Common myeloid progenitor, CD34-positive (primary cell): ENCODE results near the gene IRS1.

Experiments
- CTCF ChIA-PET: fragments of 350-600 bp; sonication (Branson Sonifier 250); formaldehyde crosslinking; loops from one replicate; lab custom pipeline; 2021; ENCODE audit warnings: antibody characterized with exemption; lab: Charles Lee
- POLR2A ChIA-PET: fragments of 350-600 bp; sonication (Branson Sonifier 250); formaldehyde crosslinking; loops from one replicate; lab custom pipeline; 2021; ENCODE audit warnings: antibody characterized with exemption; lab: Charles Lee
- DNase-seq, 3 donors: peaks; one replicate each; pipeline versions ENCODE4 v3.0.0 to v3.0.0-alpha.2; 2013
- H3K27ac ChIP-seq, 2 experiments: 1 replicate in 1 of 2; 2 replicates in 1 of 2; pipeline ENCODE4 v1.7.0; 2013; ENCODE audit warnings: inconsistent platforms in 2 of 2, low read length in 2 of 2, mild to moderate bottlenecking in 2 of 2, low read depth in 1 of 2, moderate library complexity in 1 of 2; ENCODE audit not compliant: severe bottlenecking in 2 of 2, insufficient read depth in 1 of 2, poor library complexity in 1 of 2
- H3K27me3 ChIP-seq, 5 experiments: replicated peaks in 2 of 5; 1 replicate in 3 of 5; 2 replicates in 2 of 5; pipeline versions ENCODE4 v1.6.1 to v1.7.0; 2013; ENCODE audit warnings: low read length in 4 of 5, mild to moderate bottlenecking in 2 of 5, moderate library complexity in 2 of 5, inconsistent platforms in 1 of 5; ENCODE audit not compliant: insufficient read depth in 5 of 5, control insufficient read depth in 4 of 5
- H3K36me3 ChIP-seq, 4 experiments: 1 replicate in 2 of 4; 2 replicates in 2 of 4; pipeline versions ENCODE4 v1.6.1 to v1.7.0; 2013; ENCODE audit warnings: low read length in 3 of 4, control low read depth in 1 of 4, mild to moderate bottlenecking in 1 of 4; ENCODE audit not compliant: control insufficient read depth in 4 of 4, insufficient read depth in 4 of 4
- H3K4me1 ChIP-seq, 4 experiments: 1 replicate in 3 of 4; 2 replicates in 1 of 4; pipeline versions ENCODE4 v1.6.1 to v1.7.1; 2013; ENCODE audit warnings: low read length in 3 of 4, mild to moderate bottlenecking in 3 of 4, control low read depth in 1 of 4, inconsistent platforms in 1 of 4, moderate library complexity in 1 of 4; ENCODE audit not compliant: control insufficient read depth in 4 of 4, insufficient read depth in 4 of 4; ENCODE audit errors: control extremely low read depth in 1 of 4
- H3K4me3 ChIP-seq, 7 experiments: 1 replicate in 4 of 7; 2 replicates in 3 of 7; pipeline versions ENCODE4 v1.5.1 to v1.7.0; 2013; ENCODE audit warnings: mild to moderate bottlenecking in 7 of 7, low read length in 6 of 7, moderate library complexity in 6 of 7, inconsistent platforms in 2 of 7, low read depth in 2 of 7, control low read depth in 1 of 7; ENCODE audit not compliant: insufficient read depth in 4 of 7, control insufficient read depth in 1 of 7; ENCODE audit errors: extremely low read depth in 1 of 7
- H3K9me3 ChIP-seq, 5 experiments: 1 replicate in 4 of 5; 2 replicates in 1 of 5; pipeline versions ENCODE4 v1.6.1 to v1.7.1; 2013; ENCODE audit warnings: low read length in 4 of 5, mild to moderate bottlenecking in 2 of 5, inconsistent platforms in 1 of 5, low read depth in 1 of 5, moderate library complexity in 1 of 5; ENCODE audit not compliant: control insufficient read depth in 4 of 5, insufficient read depth in 2 of 5; ENCODE audit errors: control extremely low read depth in 1 of 5
- WGBS: methylation state at CpG from one replicate; pipeline ENCODE4 v1.1.5; 2013; ENCODE audit not compliant: insufficient coverage; 5-methylcytosine and 5-hydroxymethylcytosine counted together

IRS1 gene

DNA sequence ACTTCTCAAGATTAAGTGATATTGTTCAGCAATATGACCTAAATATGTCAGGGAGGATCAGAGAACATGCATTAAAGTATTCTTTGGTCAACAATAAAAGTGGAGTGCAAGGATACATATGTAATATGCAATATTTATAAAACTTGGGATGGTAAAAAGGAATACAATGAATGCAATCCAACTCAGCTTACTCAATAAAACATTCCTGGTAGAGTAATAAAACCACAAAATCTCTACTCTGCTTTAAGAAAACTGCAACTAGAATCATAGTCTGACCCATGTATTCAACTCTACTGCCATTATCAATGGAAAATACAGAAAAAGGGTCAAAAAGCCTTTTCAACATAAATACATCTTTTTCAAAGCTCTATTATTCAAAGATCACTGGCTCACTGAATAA, 11.6 kb downstream of the IRS1 start:
- Histone ChIP-seq H3K9me3 (peaks cover 0 to 5% (median 2%) of the 10 kb centered on the region in 5 experiments), H3K27me3 (peaks cover 0 to 5% (median 0%) of the 10 kb centered on the region in 5 experiments), H3K27ac (no peak overlapping the region), H3K4me1 (peaks cover 7 to 13% (median 11%) of the 10 kb centered on the region in 4 experiments), H3K36me3 (no peaks in the 10 kb centered on the region), H3K4me3 (no peak overlapping the region)
- DNase-seq = no peak
- CTCF ChIA-PET = interaction anchor here (0.8 to 3.3 kb wide), 3 partner anchors 9 to 17 kb away, joined by 3 to 16 read pairs (median 11); partner anchors contain the start of gene IRS1
- POLR2A ChIA-PET = no interaction called here

GRCh38 chr2:226783885-226784284, 15.7 kb downstream of the IRS1 start:
- ChIA-PET POLR2A (no interaction called here), CTCF (no interaction called here)
- no peaks in the 10 kb centered on the region for H3K36me3 ChIP-seq

DNA sequence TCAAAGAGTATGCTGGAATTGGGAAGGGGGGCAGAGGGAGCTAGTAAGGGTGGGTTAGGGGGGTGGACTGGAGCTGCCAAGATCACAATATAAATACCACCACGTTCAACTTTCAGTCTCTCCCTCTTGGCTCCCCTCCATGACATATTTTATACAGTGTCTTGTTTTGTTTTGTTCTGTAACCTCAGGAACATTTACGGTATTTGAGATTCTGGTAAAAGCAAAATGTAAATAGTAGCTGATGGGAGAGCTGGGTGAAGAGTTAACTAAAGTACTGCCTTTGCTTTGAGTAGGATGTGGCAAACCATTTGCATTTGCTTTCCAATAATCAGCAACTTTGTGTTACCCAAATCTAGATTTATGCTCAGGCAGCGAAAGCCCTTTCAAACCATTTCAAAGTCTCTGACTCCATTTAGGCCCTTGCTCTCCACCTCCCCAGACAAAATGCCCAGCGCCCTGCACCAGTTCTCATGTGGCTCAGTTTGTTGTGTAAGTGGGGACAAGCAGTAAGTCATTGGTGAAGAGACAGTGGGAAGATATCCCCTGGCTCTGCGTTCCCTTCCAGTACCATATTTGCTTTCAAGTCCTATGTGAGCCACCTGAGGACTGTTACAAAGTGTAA, 17.4 kb downstream of the IRS1 start:
- no peaks in the 10 kb centered on the region for H3K36me3 ChIP-seq
- WGBS = 92% methylated on average over 2 of the region's 5 CpGs
- no peak overlapping the region for H3K4me3 ChIP-seq
- H3K27ac ChIP-seq = no peak overlapping the region
- CTCF ChIA-PET = no interaction called here
- H3K4me1 ChIP-seq = no peaks in the 10 kb centered on the region
- H3K9me3 ChIP-seq = peaks cover 0 to 3% (median 0%) of the 10 kb centered on the region in 5 experiments
- H3K27me3 ChIP-seq = no peaks in the 10 kb centered on the region
- DNase-seq = no peak
- POLR2A ChIA-PET = no interaction called here

More at GRCh38 chr2:226783885-226784284, 15.7 kb downstream of the IRS1 start:
- WGBS = 100% methylated on average over 1 of the region's 2 CpGs
- Histone ChIP-seq H3K27me3 (no peaks in the 10 kb centered on the region), H3K4me1 (no peaks in the 10 kb centered on the region), H3K27ac (no peak overlapping the region), H3K9me3 (peaks cover 0 to 3% (median 0%) of the 10 kb centered on the region in 5 experiments), H3K4me3 (no peak overlapping the region)
- no peak for DNase-seq

- ChIA-PET CTCF (interaction anchor here (1.0 to 3.8 kb wide), 2 partner anchors 8 to 10 kb away, joined by 4 to 11 read pairs; no protein-coding TSS in a partner anchor), POLR2A (no interaction called here)
- H3K4me1 ChIP-seq = no peaks in the 10 kb centered on the region
These were observed 19.2 kb downstream of the IRS1 start for GRCh38 chr2:226780431-226780830.

DNA sequence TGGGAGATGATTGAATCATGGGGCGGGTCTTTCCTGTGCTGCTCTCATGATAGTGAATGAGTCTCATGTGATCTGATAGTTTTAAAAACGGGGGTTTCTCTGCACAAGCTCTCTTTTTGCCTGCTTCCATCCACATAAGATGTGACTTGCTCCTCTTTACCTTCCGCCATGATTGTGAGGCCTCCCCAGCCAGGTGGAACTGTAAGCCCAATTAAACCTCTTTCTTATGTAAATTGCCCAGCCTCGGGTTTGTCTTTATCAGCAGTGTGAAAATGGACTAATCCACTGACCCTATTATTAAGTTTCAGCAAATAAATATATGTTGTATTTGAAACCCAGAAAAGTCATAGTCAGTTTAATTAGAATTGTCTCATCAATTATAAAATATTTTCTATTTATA, 22.0 kb downstream of the IRS1 start:
- DNase-seq = no peak
- Histone ChIP-seq H3K4me1 (peaks cover 3 to 11% (median 9%) of the 10 kb centered on the region in 4 experiments), H3K9me3 (peaks cover 3 to 17% (median 10%) of the 10 kb centered on the region in 5 experiments), H3K27me3 (no peaks in the 10 kb centered on the region), H3K36me3 (no peaks in the 10 kb centered on the region), H3K27ac (no peak overlapping the region), H3K4me3 (no peak overlapping the region)
- WGBS = no CpG with 5 or more reads among the region's 4 CpGs
- ChIA-PET CTCF (interaction anchor here (3.8 kb wide), 1 partner anchor 11 kb away, joined by 11 read pairs; no protein-coding TSS in a partner anchor), POLR2A (interaction anchor here (0.7 kb wide), 1 partner anchor 1696 kb away, joined by 3 read pairs; no protein-coding TSS in a partner anchor)

More at GRCh38 chr2:226780431-226780830, 19.2 kb downstream of the IRS1 start:
- WGBS = no CpG with 5 or more reads among the region's 1 CpG
- no peaks in the 10 kb centered on the region for H3K27me3 ChIP-seq
- H3K4me3 ChIP-seq = no peak overlapping the region
- no peak for DNase-seq
- H3K36me3 ChIP-seq = no peaks in the 10 kb centered on the region
- H3K9me3 ChIP-seq = peaks cover 0 to 7% (median 5%) of the 10 kb centered on the region in 5 experiments
- H3K27ac ChIP-seq = no peak overlapping the region

GRCh38 chr2:226776104-226776503, 23.5 kb downstream of the IRS1 start:
- WGBS = 100% methylated on average over 3 of the region's 4 CpGs
- no peaks in the 10 kb centered on the region for H3K27me3 ChIP-seq
- CTCF ChIA-PET = no interaction called here
- H3K9me3 ChIP-seq = peaks cover 3 to 17% (median 10%) of the 10 kb centered on the region in 5 experiments
- POLR2A ChIA-PET = no interaction called here
- H3K27ac ChIP-seq = no peak overlapping the region
- H3K36me3 ChIP-seq = no peaks in the 10 kb centered on the region
- H3K4me1 ChIP-seq = peaks cover 12 to 20% (median 18%) of the 10 kb centered on the region in 4 experiments
- DNase-seq = no peak
- H3K4me3 ChIP-seq = no peak overlapping the region

DNA sequence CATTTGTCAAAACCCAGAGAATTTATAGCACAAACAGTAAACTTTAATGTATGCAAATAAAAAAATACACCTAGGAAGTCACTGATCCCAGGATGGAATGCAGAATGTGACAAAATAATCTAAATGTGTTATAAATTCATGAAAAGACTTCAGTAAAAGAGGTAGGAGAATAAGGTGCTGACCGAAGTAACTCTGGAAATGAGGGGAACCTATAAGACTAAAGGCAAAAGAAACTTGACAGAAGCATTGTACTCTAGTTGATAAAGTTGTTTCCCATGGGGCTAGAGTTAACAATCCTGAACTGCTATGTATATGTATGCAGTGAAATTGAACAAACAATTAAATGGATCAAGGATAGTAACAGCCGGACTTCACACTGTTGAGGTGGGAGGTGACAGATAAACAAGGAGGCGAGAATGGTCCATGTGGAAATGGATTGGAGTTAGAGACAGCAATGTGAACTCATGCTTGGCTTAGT, 24.5 kb downstream of the IRS1 start:
- no peak overlapping the region for H3K4me3 ChIP-seq
- no peaks in the 10 kb centered on the region for H3K36me3 ChIP-seq
- 95% methylated on average over 2 of the region's 3 CpGs for WGBS
- H3K27ac ChIP-seq = no peak overlapping the region
- ChIA-PET POLR2A (no interaction called here), CTCF (no interaction called here)
- no peak for DNase-seq
- no peaks in the 10 kb centered on the region for H3K27me3 ChIP-seq
- H3K9me3 ChIP-seq = peaks cover 3 to 17% (median 10%) of the 10 kb centered on the region in 5 experiments
- H3K4me1 ChIP-seq = peaks cover 12 to 20% (median 18%) of the 10 kb centered on the region in 4 experiments
